PC-9 (cell line): ENCODE measurements around the gene CTNNA3. TPM values are rescaled to one million over a fixed set of nuclear protein-coding genes. Genes with fewer than 3 reads are reported as not detected.

Experiments used
- BruUV-seq: library from RNA; stranded (reverse); fragments of 400-500 nt; replicated peaks from 2 replicates; lab custom pipeline; 2021; lab: Mats Ljungman, UMichigan
- CTCF ChIA-PET: fragments of 300-600 bp; sonication (Branson Sonifier 250); formaldehyde crosslinking; loops from one replicate; lab custom pipeline; 2022; ENCODE audit warnings: antibody characterized with exemption; lab: Charles Lee
- POLR2A ChIA-PET: fragments of 300-600 bp; sonication (Branson Sonifier 250); formaldehyde crosslinking; loops from one replicate; lab custom pipeline; 2022; ENCODE audit warnings: antibody characterized with exemption; ENCODE audit not compliant: unreplicated experiment; lab: Charles Lee
- DNase-seq, 2 experiments: peaks; one replicate each; pipeline versions ENCODE4 v3.0.0 to v3.0.0-alpha.2; 2015 to 2022; ENCODE audit warnings: mixed read lengths in 1 of 2
- H2AFZ ChIP-seq: fragments of 200-600 bp; sonication (generic); 2 replicates; pipeline ENCODE4 v1.8.1; 2017; ENCODE audit warnings: antibody characterized with exemption
- H3F3A ChIP-seq: fragments of 200-600 bp; sonication (generic); 2 replicates; pipeline ENCODE4 v1.8.1; 2017; ENCODE audit warnings: antibody characterized with exemption, mild to moderate bottlenecking, low read depth; ENCODE audit not compliant: insufficient read depth
- H3K27ac ChIP-seq: fragments of 200-600 bp; sonication (generic); 2 replicates; pipeline ENCODE4 v1.6.1; 2016; ENCODE audit warnings: mixed run types
- H3K27me3 ChIP-seq: fragments of 200-600 bp; sonication (generic); 2 replicates; pipeline ENCODE4 v1.6.1; 2016; ENCODE audit warnings: low read depth, mixed run types; ENCODE audit not compliant: insufficient read depth
- H3K36me3 ChIP-seq: fragments of 200-600 bp; sonication (generic); 2 replicates; pipeline ENCODE4 v1.6.1; 2016; ENCODE audit warnings: low read depth, mixed run types
- H3K4me1 ChIP-seq: fragments of 200-600 bp; sonication (generic); replicated peaks from 2 replicates; pipeline ENCODE4 v1.6.1; 2016; ENCODE audit warnings: mixed run types; ENCODE audit not compliant: insufficient read depth
- H3K4me2 ChIP-seq: fragments of 200-600 bp; sonication (generic); 2 replicates; pipeline ENCODE4 v1.6.1; 2017; ENCODE audit warnings: mixed run types
- H3K4me3 ChIP-seq: fragments of 200-600 bp; sonication (generic); 2 replicates; pipeline ENCODE4 v1.6.1; 2016; ENCODE audit warnings: mixed run types
- H3K79me2 ChIP-seq: fragments of 200-600 bp; sonication (generic); 2 replicates; pipeline ENCODE4 v1.6.1; 2017; ENCODE audit warnings: low read depth, mixed run types
- H3K9me2 ChIP-seq: fragments of 200-600 bp; sonication (generic); 2 replicates; pipeline ENCODE4 v1.8.1; 2017; ENCODE audit warnings: mild to moderate bottlenecking; ENCODE audit not compliant: insufficient read depth
- H3K9me3 ChIP-seq: fragments of 200-600 bp; sonication (generic); 2 replicates; pipeline ENCODE4 v1.8.1; 2016; ENCODE audit warnings: low read depth; ENCODE audit not compliant: insufficient read depth
- H4K20me1 ChIP-seq: fragments of 200-600 bp; sonication (generic); 2 replicates; pipeline ENCODE4 v1.8.1; 2017; ENCODE audit not compliant: insufficient read depth
- EZH2 ChIP-seq: fragments of 200-600 bp; sonication (generic); IDR thresholded peaks from 2 replicates; pipeline ENCODE4 v1.8.0; 2017; ENCODE audit warnings: antibody characterized with exemption, low read depth
- intact Hi-C: fragments of 100-400 bp; cut with micrococcal nuclease; formaldehyde crosslinking; loops from one replicate; pipeline ENCODE4 v1.10.0; 2022; ENCODE audit not compliant: unreplicated experiment
- total RNA-seq: library from RNA; stranded (reverse); gene quantifications from 2 replicates; pipeline ENCODE4 v1.2.3, GENCODE V29; 2021
- TF ChIP-seq, protein P1 (sequence below): fragments of 200-600 bp; sonication (generic); conservative IDR thresholded peaks from 2 replicates; pipeline ENCODE4 v1.6.1; 2017; ENCODE audit warnings: mixed run types, antibody characterized with exemption, mild to moderate bottlenecking, moderate library complexity

CTNNA3 gene
- total RNA-seq, 1 experiment from 2014 or later: not detected

DNA sequence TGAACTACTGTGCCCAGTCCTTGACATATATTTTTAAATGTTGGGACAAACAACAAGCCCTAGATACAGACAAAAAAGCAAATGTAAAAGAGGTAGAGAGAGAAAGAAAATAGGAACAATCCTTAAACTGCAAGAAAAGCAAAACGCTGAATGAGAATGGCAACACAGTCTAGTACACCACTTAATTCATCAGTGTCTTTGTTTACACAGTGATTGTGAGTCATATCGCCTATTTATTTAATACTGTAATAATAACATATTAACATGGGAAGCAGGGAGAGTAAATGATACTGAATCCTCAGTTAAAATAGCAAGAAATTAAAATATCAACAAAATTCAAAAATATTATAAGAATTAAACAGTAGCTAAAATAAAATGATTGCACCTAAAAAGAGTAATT is 780.0 kb downstream of the CTNNA3 start:
- no peak overlapping the region for H3K4me3 ChIP-seq
- no peaks in the 10 kb centered on the region for H3K9me2 ChIP-seq
- TF ChIP-seq EZH2: no peak
- TF ChIP-seq, protein P1, sequence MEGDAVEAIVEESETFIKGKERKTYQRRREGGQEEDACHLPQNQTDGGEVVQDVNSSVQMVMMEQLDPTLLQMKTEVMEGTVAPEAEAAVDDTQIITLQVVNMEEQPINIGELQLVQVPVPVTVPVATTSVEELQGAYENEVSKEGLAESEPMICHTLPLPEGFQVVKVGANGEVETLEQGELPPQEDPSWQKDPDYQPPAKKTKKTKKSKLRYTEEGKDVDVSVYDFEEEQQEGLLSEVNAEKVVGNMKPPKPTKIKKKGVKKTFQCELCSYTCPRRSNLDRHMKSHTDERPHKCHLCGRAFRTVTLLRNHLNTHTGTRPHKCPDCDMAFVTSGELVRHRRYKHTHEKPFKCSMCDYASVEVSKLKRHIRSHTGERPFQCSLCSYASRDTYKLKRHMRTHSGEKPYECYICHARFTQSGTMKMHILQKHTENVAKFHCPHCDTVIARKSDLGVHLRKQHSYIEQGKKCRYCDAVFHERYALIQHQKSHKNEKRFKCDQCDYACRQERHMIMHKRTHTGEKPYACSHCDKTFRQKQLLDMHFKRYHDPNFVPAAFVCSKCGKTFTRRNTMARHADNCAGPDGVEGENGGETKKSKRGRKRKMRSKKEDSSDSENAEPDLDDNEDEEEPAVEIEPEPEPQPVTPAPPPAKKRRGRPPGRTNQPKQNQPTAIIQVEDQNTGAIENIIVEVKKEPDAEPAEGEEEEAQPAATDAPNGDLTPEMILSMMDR: no peak
- no peaks in the 10 kb centered on the region for H3K9me3 ChIP-seq
- BruUV-seq: no TSS peak
- H4K20me1 ChIP-seq: no peaks in the 10 kb centered on the region
- intact Hi-C loops: no loop called here
- H3K27me3 ChIP-seq: no peaks in the 10 kb centered on the region
- H3K4me2 ChIP-seq: no peak overlapping the region
- no peaks in the 10 kb centered on the region for H3K4me1 ChIP-seq
- ChIA-PET CTCF (no interaction called here), POLR2A (no interaction called here)
- no peaks in the 10 kb centered on the region for H3K79me2 ChIP-seq
- H3K27ac ChIP-seq: no peak overlapping the region
- H3F3A ChIP-seq: no peaks in the 10 kb centered on the region
- no peak for DNase-seq
- no peak overlapping the region for H2AFZ ChIP-seq
- no peaks in the 10 kb centered on the region for H3K36me3 ChIP-seq

DNA sequence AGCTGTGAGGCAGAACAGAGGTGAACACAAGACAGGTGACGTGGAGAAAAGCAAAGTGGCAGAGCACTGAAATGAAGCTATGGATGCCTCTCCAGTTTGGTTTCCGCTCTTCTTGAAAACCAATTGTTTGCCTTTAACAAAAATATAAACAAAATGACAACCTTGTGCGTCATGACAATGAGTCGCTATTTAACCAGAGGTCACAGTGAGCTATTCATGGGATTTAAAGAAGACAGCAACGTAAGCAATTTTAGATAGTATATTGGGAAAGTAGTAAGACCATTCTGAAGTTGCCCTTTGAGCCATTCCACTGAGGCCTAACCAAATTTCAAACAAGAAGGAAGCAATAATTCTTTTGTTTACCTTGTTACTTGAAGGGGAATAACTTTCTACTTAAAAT is 785.3 kb downstream of the CTNNA3 start:
- POLR2A ChIA-PET: no interaction called here

DNA sequence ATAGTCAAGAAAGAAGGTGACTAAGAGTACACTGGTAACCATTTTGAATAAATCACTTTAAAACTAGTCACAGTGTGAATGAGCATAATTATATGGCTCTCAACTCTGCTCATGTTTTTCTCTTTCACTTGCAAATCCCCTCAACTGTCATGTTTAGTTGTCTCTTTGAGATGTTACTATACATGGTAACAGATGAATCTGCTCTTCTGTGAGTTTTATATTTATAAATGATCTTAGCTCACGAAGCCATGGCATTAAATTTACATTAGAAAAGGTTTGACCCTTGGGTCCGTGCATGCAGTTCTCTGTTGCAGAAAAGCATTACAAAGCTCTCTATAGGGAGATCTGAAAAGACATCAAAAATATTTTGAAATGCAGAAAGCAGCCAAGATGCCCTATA is 803.1 kb downstream of the CTNNA3 start:
- Histone ChIP-seq H3K4me3 (no peak overlapping the region), H3K9me3 (no peaks in the 10 kb centered on the region), H3K36me3 (no peaks in the 10 kb centered on the region), H3K79me2 (no peaks in the 10 kb centered on the region), H2AFZ (no peak overlapping the region), H3K27ac (no peak overlapping the region), H3K27me3 (no peaks in the 10 kb centered on the region), H3K4me1 (no peaks in the 10 kb centered on the region), H3K9me2 (no peaks in the 10 kb centered on the region), H3F3A (no peaks in the 10 kb centered on the region), H3K4me2 (no peak overlapping the region), H4K20me1 (no peaks in the 10 kb centered on the region)
- BruUV-seq: no TSS peak
- intact Hi-C loops: no loop called here
- no peak for TF ChIP-seq EZH2
- TF ChIP-seq, protein P1: no peak
- CTCF ChIA-PET: no interaction called here
- no peak for DNase-seq
- POLR2A ChIA-PET: no interaction called here

More for the DNA sequence above, 785.3 kb downstream of the CTNNA3 start:
- Histone ChIP-seq H3K9me3 (no peaks in the 10 kb centered on the region), H3K4me3 (no peak overlapping the region), H3K79me2 (no peaks in the 10 kb centered on the region), H3K4me2 (no peak overlapping the region), H3K36me3 (no peaks in the 10 kb centered on the region), H4K20me1 (no peaks in the 10 kb centered on the region), H3F3A (no peaks in the 10 kb centered on the region), H3K9me2 (no peaks in the 10 kb centered on the region), H2AFZ (no peak overlapping the region), H3K27ac (no peak overlapping the region), H3K4me1 (no peaks in the 10 kb centered on the region), H3K27me3 (no peaks in the 10 kb centered on the region)
- CTCF ChIA-PET: no interaction called here
- DNase-seq: no peak
- no peak for TF ChIP-seq EZH2
- TF ChIP-seq, protein P1: no peak
- BruUV-seq: no TSS peak
- intact Hi-C loops: no loop called here
